GM19455 (cell line): Measurements from ENCODE around the gene CDX1.

ENCODE experiments used
- ATAC-seq: cut with Tn5 transposase; IDR thresholded peaks from one replicate; pipeline ENCODE4 v1.9.1; 2021; ENCODE audit not compliant: unreplicated experiment

Gene CDX1

GRCh38 chr5:150162142-150162513 lies 4.5 kb upstream of the CDX1 start:
- no peak for ATAC-seq

- no peak for ATAC-seq
Measured at GRCh38 chr5:150163035-150163434, 3.5 kb upstream of the CDX1 start.

GRCh38 chr5:150163547-150164059 lies 3.0 kb upstream of the CDX1 start:
- ATAC-seq: no peak

- no peak for ATAC-seq
Measured at GRCh38 chr5:150164211-150164980, 2.2 kb upstream of the CDX1 start.

GRCh38 chr5:150166037-150166649 lies 435 bp upstream of the CDX1 start:
- ATAC-seq: no peak

- ATAC-seq: no peak
Measured at GRCh38 chr5:150167512-150167850, 903 bp downstream of the CDX1 start.

GRCh38 chr5:150167908-150168307 lies 1.3 kb downstream of the CDX1 start:
- no peak for ATAC-seq

GRCh38 chr5:150168864-150169263 lies 2.3 kb downstream of the CDX1 start:
- ATAC-seq: no peak

GRCh38 chr5:150172145-150172544 lies 5.6 kb downstream of the CDX1 start:
- ATAC-seq: no peak

GRCh38 chr5:150172556-150172955 lies 6.0 kb downstream of the CDX1 start:
- no peak for ATAC-seq

GRCh38 chr5:150173161-150173560 lies 6.6 kb downstream of the CDX1 start:
- no peak for ATAC-seq

- ATAC-seq: no peak
Measured at GRCh38 chr5:150174285-150174684, 7.7 kb downstream of the CDX1 start.

- ATAC-seq: no peak
Measured at GRCh38 chr5:150175076-150175475, 8.5 kb downstream of the CDX1 start.

GRCh38 chr5:150175536-150175935 lies 9.0 kb downstream of the CDX1 start:
- no peak for ATAC-seq

- ATAC-seq: no peak
Measured at GRCh38 chr5:150176745-150177477, 10.3 kb downstream of the CDX1 start.

- ATAC-seq: no peak
Measured at GRCh38 chr5:150177721-150178120, 11.1 kb downstream of the CDX1 start.

- no peak for ATAC-seq
Measured at GRCh38 chr5:150178262-150178661, 11.7 kb downstream of the CDX1 start.

- ATAC-seq: no peak
Measured at GRCh38 chr5:150179019-150179620, 12.5 kb downstream of the CDX1 start.

GRCh38 chr5:150180241-150181026 lies 13.9 kb downstream of the CDX1 start:
- ATAC-seq: no peak

GRCh38 chr5:150181027-150181426 lies 14.4 kb downstream of the CDX1 start:
- no peak for ATAC-seq
